Measurements from ENCODE around the gene NNAT.

The NNAT gene

DNA sequence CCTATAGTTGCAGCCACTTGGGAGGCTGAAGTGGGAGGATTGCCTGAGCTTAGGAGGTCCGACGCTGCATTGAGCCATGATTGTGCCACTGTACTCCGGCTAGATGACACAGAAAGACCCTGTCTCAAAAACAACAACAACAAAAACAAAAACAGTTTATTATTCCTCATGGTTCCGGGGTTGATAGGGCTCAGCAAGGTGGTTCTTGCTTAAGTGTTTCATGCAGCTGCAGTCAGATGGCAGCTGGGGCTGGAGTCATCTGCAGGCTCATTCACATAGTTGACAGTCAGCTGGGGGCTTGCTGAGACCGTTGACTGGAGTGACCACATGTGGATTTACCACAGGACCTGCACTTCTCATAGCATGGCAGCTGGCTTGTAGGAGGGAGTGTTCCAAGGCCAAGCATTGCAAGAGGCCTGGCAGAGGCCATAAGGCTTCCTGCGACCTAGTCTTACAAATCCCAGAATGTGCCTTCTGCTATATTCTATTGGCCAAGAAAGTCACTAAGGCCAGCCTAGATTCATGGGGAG, 28.9 kb upstream of the NNAT start:
- in situ Hi-C loops (cut with HindIII; ENCODE audit: low sequenced_read_pairs): no loop called here
- TF ChIP-seq, protein P1, sequence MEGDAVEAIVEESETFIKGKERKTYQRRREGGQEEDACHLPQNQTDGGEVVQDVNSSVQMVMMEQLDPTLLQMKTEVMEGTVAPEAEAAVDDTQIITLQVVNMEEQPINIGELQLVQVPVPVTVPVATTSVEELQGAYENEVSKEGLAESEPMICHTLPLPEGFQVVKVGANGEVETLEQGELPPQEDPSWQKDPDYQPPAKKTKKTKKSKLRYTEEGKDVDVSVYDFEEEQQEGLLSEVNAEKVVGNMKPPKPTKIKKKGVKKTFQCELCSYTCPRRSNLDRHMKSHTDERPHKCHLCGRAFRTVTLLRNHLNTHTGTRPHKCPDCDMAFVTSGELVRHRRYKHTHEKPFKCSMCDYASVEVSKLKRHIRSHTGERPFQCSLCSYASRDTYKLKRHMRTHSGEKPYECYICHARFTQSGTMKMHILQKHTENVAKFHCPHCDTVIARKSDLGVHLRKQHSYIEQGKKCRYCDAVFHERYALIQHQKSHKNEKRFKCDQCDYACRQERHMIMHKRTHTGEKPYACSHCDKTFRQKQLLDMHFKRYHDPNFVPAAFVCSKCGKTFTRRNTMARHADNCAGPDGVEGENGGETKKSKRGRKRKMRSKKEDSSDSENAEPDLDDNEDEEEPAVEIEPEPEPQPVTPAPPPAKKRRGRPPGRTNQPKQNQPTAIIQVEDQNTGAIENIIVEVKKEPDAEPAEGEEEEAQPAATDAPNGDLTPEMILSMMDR (IDR thresholded peaks at IDR 0.05; ENCODE audit: low read depth, low read length, missing control alignments): no peak
- no peak for DNase-seq (ENCODE audit: low read depth)
- no peak overlapping the region for H3K4me3 ChIP-seq (ENCODE audit: low read depth, low read length)

DNA sequence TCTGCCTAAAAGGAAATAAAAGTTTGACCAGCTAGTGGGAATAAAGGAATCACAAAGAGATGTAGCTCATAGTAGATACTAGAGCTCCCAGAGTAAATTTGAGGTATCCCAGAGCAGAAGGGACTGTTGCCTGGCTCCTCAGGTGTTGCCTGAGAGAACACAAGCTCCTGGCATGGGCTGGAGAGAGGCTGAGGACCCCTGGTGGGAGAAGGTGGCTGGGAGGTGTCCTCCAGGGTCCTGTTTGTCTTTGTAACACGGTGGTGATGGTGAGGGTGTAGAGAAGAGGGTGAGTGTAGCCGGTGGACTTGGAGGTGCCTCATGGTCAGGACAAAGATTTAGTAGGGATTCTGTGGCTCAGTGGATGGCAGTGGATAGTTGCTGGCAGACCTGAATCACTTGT, 28.1 kb upstream of the NNAT start:
- in situ Hi-C loops (cut with HindIII; ENCODE audit: low sequenced_read_pairs): no loop called here
- no peak for DNase-seq (ENCODE audit: low read depth)
- TF ChIP-seq, protein P1 (IDR thresholded peaks at IDR 0.05; ENCODE audit: low read depth, low read length, missing control alignments): no peak
- H3K4me3 ChIP-seq (ENCODE audit: low read depth, low read length): no peak overlapping the region

DNA sequence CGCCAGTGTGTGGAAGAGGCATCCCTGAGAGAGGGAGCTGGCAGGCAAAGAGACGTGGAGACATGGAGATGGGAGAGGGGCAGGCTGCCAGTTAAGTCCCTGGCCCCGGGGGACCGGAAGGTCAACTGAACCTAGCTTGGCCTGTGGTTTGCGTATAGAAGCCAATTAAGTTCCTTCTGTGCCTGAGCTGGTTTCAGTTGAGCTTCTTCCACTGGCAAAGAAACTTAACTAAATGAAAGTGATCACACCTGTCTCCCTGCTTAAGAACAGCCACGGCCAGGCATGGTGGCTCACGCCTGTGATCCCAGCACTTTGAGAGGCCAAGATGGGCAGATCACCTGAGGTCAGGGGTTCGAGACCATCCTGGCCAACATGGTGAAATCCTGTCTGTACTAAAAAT, 26.7 kb upstream of the NNAT start:
- no peak for DNase-seq (ENCODE audit: low read depth)
- TF ChIP-seq, protein P1 (IDR thresholded peaks at IDR 0.05; ENCODE audit: low read depth, low read length, missing control alignments): no peak
- H3K4me3 ChIP-seq (ENCODE audit: low read depth, low read length): no peak overlapping the region
- in situ Hi-C loops (cut with HindIII; ENCODE audit: low sequenced_read_pairs): no loop called here

DNA sequence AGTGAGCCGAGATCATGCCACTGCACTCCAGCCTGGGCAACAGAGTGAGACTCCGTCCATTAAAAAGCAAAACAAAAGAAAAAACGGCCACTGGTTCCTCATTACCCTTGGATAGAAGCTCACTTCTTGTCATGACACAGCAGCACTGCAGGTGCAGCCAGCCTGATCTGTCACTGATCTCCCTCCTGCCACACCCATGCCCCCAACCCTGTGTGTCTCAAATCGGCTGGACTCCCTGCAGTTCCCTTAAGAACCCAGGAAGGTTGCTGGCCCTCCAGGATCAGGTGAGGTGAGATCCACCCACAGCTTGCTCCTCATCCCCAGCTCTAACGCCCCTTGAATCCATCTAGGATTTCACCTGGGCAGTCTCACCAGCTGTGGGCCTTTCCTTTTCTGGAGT, 26.3 kb upstream of the NNAT start:
- TF ChIP-seq, protein P1 (IDR thresholded peaks at IDR 0.05; ENCODE audit: low read depth, low read length, missing control alignments): no peak
- in situ Hi-C loops (cut with HindIII; ENCODE audit: low sequenced_read_pairs): no loop called here
- DNase-seq (ENCODE audit: low read depth): no peak
- no peak overlapping the region for H3K4me3 ChIP-seq (ENCODE audit: low read depth, low read length)

DNA sequence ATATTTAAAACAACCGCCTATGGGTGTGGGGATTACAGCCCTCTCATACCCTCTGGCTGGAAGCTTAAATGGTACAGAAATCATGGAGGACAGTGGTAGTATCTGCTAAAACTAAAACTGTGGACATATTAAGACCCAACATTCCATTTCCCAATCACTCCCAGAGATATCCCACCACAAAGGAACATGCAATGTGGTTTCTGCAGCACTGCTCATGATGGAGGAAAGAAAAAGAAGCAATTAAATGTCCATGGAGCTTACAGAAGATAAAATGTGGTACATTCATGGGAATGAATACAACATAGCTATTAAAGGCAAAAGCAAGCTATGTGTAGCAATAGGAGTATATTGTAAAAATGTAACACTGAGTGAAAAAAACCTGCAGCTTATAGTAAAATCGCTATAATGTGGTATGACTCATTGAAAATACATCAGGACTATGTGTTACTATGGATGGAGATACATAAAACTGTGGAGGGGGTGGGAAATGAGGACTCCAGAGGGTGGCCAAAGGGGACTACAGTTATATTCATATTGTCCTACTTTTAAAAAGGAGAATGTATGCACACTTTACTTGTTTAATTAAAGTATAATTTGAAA, 22.9 kb upstream of the NNAT start:
- H3K4me3 ChIP-seq (ENCODE audit: low read depth, low read length): no peak overlapping the region
- TF ChIP-seq, protein P1 (IDR thresholded peaks at IDR 0.05; ENCODE audit: low read depth, low read length, missing control alignments): no peak
- in situ Hi-C loops (cut with HindIII; ENCODE audit: low sequenced_read_pairs): no loop called here
- DNase-seq (ENCODE audit: low read depth): no peak

DNA sequence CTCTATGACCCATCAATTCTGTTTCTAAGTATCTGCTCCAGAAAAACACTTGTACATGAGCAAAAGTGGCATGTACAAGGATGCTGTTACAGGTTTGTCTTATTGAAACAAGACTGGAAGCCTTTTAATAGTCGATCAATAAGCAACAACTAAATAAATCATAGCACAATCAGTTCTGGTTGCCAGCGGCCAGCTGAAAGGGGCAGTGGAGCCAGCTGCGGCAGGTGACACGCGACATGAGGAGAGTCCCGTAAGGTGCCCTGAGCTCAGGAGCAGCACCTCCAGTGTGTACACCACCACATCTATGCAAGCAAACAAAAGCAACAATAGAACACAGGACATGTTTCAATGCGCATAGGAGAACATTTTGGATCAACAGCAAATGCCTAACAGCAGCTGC, 20.7 kb upstream of the NNAT start:
- H3K4me3 ChIP-seq (ENCODE audit: low read depth, low read length): no peak overlapping the region
- DNase-seq (ENCODE audit: low read depth): no peak
- in situ Hi-C loops (cut with HindIII; ENCODE audit: low sequenced_read_pairs): no loop called here
- TF ChIP-seq, protein P1 (IDR thresholded peaks at IDR 0.05; ENCODE audit: low read depth, low read length, missing control alignments): no peak

All from astrocyte of the cerebellum (primary cell).